H1 (cell line): ENCODE results near the gene GLS. TPM values are rescaled to one million over a fixed set of nuclear protein-coding genes. Genes with fewer than 3 reads are reported as not detected.

Source experiments
- BCL11A ChIP-seq, 2 experiments: IDR thresholded peaks; one replicate each; pipeline ENCODE4 v1.6.1; 2011; ENCODE audit warnings: low read depth in 2 of 2, low read length in 2 of 2, mild to moderate bottlenecking in 2 of 2
- FOSL1 ChIP-seq: IDR thresholded peaks from 2 replicates; pipeline ENCODE4 v1.6.1; 2011; ENCODE audit warnings: mild to moderate bottlenecking, low read depth, low read length, moderate library complexity; ENCODE audit not compliant: insufficient read depth
- NANOG ChIP-seq: IDR thresholded peaks from 2 replicates; pipeline ENCODE4 v1.6.1; 2011; ENCODE audit warnings: low read length, low read depth, mild to moderate bottlenecking, inconsistent platforms; ENCODE audit not compliant: insufficient read depth, poor library complexity, severe bottlenecking
- POLR2A ChIP-seq, 2 experiments: IDR thresholded peaks; 1 replicate in 1 of 2; 2 replicates in 1 of 2; pipeline ENCODE4 v1.6.1; 2011; ENCODE audit warnings: low read depth in 2 of 2, low read length in 2 of 2, mild to moderate bottlenecking in 2 of 2; ENCODE audit errors: control extremely low read depth in 1 of 2
- SUZ12 ChIP-seq: fragments of 200-600 bp; sonication (generic); IDR thresholded peaks from 2 replicates; pipeline ENCODE4 v1.6.1; 2012; ENCODE audit warnings: mild to moderate bottlenecking, inconsistent platforms, low read length, moderate library complexity, mixed read lengths
- TEAD4 ChIP-seq: IDR thresholded peaks from 2 replicates; pipeline ENCODE4 v1.6.1; 2012; ENCODE audit warnings: low read depth, low read length, inconsistent platforms, mixed read lengths
- polyA plus RNA-seq, 7 experiments: library from polyadenylated mRNA; depleted of rRNA in 3 of 7; stranded (reverse) in 5 of 7; unstranded in 2 of 7; fragments of >200 nt in 5 of 7; fragments of 200-250 nt in 2 of 7; gene quantifications; 1 replicate in 5 of 7; 2 replicates in 1 of 7; 4 replicates in 1 of 7; pipeline versions ENCODE4 v1.2.1 to v1.2.3, GENCODE V29; 2011 to 2013; ENCODE audit warnings: missing spikeins in 2 of 7, mixed read lengths in 2 of 7
- total RNA-seq: library from RNA; stranded (reverse); fragmentation: NEBNext Ultra II Directional; extraction: Animal tissue kit (Norgen Biotek cat#: 25700); gene quantifications from 2 replicates; pipeline ENCODE4 v1.2.1, GENCODE V29; 2021

The GLS gene
- total and polyA plus RNA-seq, 2 of the 8 experiments (the other 6 are each of a cell fraction or from before 2014, with no cell fraction given) = 15.7 to 89.8 TPM

DNA sequence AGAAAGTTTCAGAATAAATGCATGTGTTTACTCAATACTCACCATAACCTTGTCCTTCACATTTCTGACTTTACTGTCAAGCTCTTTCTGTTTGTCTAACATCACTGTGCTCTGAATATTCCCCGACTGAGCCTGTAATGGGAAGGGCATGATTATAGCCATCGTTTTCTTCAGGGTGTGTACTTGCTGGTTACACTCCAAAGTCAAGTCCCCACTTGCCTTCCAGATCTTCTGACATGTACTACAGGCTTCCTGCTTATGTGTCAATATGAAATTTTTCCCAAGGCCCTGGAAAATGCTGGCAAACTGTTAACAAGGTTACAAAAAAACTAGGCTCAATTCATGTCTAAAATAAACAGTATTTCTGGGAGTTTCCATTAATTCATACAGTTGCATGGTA, 120.4 kb downstream of the GLS start (continued):
- no peak for TF ChIP-seq SUZ12
- TF ChIP-seq FOSL1 = no peak
- TF ChIP-seq NANOG = no peak
- TF ChIP-seq POLR2A (IDR thresholded peaks at IDR 0.05; ENCODE audit: control extremely low read depth in 1 of 2, low read depth in 2 of 2, low read length in 2 of 2) = no peak
- no peak for TF ChIP-seq TEAD4
- TF ChIP-seq BCL11A (IDR thresholded peaks at IDR 0.05; ENCODE audit: low read depth in 2 of 2, low read length in 2 of 2) = no peak
